ENCODE results near the gene PTPRE.

DNA sequence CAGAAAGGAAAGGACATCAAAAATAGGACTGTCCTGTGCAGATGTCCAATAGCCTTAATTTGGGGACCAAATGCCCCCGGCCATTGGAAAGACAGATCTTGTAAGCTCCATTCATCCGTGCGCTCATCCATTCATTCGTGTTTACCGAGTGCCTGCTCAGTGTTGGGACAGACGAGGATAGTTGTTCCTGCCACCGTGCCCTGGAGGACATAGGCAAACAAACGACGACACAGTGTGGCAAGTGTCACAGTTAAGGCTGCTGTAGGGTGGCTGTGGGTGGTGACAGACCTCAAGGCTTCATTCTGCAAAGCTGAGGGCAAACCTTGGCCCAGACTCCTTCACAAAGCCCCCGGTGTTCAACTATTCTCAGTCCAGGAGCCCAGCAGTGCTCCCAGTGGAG lies 191.7 kb downstream of the PTPRE start:
- no peak for TF ChIP-seq GATA3 (IDR thresholded peaks at IDR 0.05; ENCODE audit: low read depth, low read length)
- TF ChIP-seq GATA2 (IDR thresholded peaks at IDR 0.05; ENCODE audit: low read depth, low read length): no peak

Data from SH-SY5Y (cell line).